ENCODE data around the gene TBC1D4. TPM values are rescaled to one million over a fixed set of nuclear protein-coding genes. Genes with fewer than 3 reads are reported as not detected.

The TBC1D4 gene
- total RNA-seq, 1 donor from 2014 or later, result 47.1 TPM

GRCh38 chr13:75455962-75456361 is 26.0 kb downstream of the TBC1D4 start:
- Mint-ChIP-seq H3K4me1 (ENCODE audit: unreplicated experiment) (peaks cover 11% of the 10 kb centered on the region), H3K9me3 (no peaks in the 10 kb centered on the region)

GRCh38 chr13:75454497-75454896 is 27.5 kb downstream of the TBC1D4 start:
- no peak for TF ChIP-seq CTCF (conservative IDR thresholded peaks at IDR 0.05)
- peaks cover 11% of the 10 kb centered on the region for H3K4me1 Mint-ChIP-seq (ENCODE audit: unreplicated experiment)
- H3K36me3 Mint-ChIP-seq, result peaks cover 9% of the 10 kb centered on the region
- H3K27me3 Mint-ChIP-seq, result no peaks in the 10 kb centered on the region
- DNase-seq (ENCODE audit: extremely low spot score, unreplicated experiment), result no peak
- no peak overlapping the region for H3K4me3 Mint-ChIP-seq
- H3K27ac Mint-ChIP-seq, result no peak overlapping the region
- no peaks in the 10 kb centered on the region for H3K9me3 Mint-ChIP-seq

More at GRCh38 chr13:75455962-75456361, 26.0 kb downstream of the TBC1D4 start:
- DNase-seq (ENCODE audit: extremely low spot score, unreplicated experiment), result no peak
- Mint-ChIP-seq H3K4me3 (no peak overlapping the region), H3K36me3 (peaks cover 6% of the 10 kb centered on the region), H3K27ac (no peak overlapping the region), H3K27me3 (no peaks in the 10 kb centered on the region)
- TF ChIP-seq CTCF (conservative IDR thresholded peaks at IDR 0.05), result no peak

DNA sequence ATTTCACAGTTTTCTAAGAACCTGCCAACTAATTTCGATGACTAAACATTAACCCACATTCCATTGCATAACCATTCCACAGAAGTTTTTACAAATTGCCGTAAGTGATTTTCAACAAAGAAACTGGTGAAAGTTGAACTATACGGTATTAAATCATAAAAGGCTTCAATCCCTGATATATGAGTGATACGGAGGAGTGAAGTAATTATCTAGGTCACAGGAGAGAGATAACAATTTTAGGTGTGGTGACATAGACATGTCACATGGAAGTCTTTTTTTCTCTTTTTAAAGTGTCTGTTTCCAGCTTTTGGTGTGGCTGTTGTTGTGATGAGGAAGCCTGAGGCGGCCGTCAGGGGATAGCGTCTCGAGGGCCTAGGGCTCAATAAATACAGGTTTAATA is 29.4 kb downstream of the TBC1D4 start:
- TF ChIP-seq CTCF (conservative IDR thresholded peaks at IDR 0.05), result no peak
- Mint-ChIP-seq H3K9me3 (no peaks in the 10 kb centered on the region), H3K4me3 (no peak overlapping the region), H3K27me3 (no peaks in the 10 kb centered on the region), H3K27ac (no peak overlapping the region), H3K4me1 (ENCODE audit: unreplicated experiment) (peaks cover 4% of the 10 kb centered on the region), H3K36me3 (peaks cover 4% of the 10 kb centered on the region)
- DNase-seq (ENCODE audit: extremely low spot score, unreplicated experiment), result no peak

DNA sequence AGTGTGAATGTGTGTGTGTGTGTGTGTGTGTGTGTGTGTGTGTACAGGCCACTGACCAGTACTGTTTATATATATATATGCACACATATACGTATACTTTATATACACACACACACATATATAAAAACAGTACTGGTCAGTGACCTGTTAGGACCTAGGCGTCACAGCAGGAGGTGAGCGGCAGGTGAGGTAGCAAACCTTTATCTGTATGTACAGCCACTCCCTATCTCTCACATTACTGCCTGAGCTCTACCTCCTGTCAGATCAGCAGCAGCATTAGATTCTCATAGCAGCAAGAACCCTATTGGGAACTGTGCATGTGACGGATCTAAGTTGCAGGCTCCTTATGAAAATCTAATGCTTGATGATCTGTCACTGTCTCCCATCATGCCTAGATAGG is 34.5 kb downstream of the TBC1D4 start:
- no peak overlapping the region for H3K4me3 Mint-ChIP-seq

GRCh38 chr13:75446874-75447273 is 35.1 kb downstream of the TBC1D4 start:
- Mint-ChIP-seq H3K27ac (no peak overlapping the region), H3K36me3 (peaks cover 7% of the 10 kb centered on the region), H3K4me3 (no peak overlapping the region), H3K9me3 (no peaks in the 10 kb centered on the region), H3K4me1 (ENCODE audit: unreplicated experiment) (peaks cover 19% of the 10 kb centered on the region), H3K27me3 (no peaks in the 10 kb centered on the region)
- TF ChIP-seq CTCF (conservative IDR thresholded peaks at IDR 0.05), result no peak
- DNase-seq (ENCODE audit: extremely low spot score, unreplicated experiment), result no peak

More for the DNA sequence above, 34.5 kb downstream of the TBC1D4 start:
- DNase-seq (ENCODE audit: extremely low spot score, unreplicated experiment), result no peak
- peaks cover 7% of the 10 kb centered on the region for H3K36me3 Mint-ChIP-seq
- no peaks in the 10 kb centered on the region for H3K9me3 Mint-ChIP-seq
- TF ChIP-seq CTCF (conservative IDR thresholded peaks at IDR 0.05), result no peak
- H3K4me1 Mint-ChIP-seq (ENCODE audit: unreplicated experiment), result peaks cover 21% of the 10 kb centered on the region
- H3K27me3 Mint-ChIP-seq, result no peaks in the 10 kb centered on the region
- H3K27ac Mint-ChIP-seq, result no peak overlapping the region

Measured in type B pancreatic cell (in vitro differentiated cells).